ENCODE data around the gene POLE. TPM values are rescaled to one million over a fixed set of nuclear protein-coding genes. Genes with fewer than 3 reads are reported as not detected.

Gene POLE
- polyA plus RNA-seq, 5 donors = 43.0 to 56.1 (median 50.5) TPM

DNA sequence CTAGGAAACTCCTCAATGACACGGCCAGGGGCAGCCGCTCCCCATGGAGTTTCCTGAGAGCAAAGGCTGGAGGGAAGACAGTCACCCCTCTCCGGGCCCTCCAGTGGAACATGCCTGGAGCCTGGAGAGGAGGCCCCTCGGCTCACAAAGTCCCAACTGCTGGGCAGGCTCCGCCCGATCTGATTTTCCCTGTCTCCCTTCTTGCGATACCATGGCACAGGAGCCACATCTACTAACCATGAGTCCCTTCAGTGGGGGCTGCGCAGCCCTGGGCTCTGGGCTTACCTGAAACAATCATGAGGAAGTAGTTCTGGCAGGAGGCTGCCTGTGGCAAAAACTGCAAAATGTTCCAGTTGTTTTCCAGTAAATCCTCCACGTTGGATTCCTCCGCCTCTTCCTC, 53.2 kb downstream of the POLE start:
- DNase-seq = no peak

DNA sequence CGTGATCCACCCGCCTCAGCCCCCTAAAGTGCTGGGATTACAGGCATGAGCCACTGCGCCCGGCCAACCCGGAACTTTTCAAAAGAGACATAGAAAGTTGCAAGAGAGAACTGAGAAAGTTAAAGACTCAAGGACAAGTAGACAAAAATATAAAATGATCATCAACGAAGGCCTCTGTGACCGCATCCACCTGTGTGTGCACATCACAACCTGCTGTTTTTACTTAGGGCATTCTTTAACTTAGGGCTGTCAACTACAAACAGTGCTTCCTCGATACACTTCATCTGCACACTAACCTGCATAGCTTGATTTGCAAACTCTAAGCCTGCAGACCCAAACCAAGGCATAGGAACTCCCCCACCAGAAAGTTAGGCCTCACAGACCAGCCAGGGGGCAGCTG, 53.7 kb downstream of the POLE start:
- DNase-seq = no peak

DNA sequence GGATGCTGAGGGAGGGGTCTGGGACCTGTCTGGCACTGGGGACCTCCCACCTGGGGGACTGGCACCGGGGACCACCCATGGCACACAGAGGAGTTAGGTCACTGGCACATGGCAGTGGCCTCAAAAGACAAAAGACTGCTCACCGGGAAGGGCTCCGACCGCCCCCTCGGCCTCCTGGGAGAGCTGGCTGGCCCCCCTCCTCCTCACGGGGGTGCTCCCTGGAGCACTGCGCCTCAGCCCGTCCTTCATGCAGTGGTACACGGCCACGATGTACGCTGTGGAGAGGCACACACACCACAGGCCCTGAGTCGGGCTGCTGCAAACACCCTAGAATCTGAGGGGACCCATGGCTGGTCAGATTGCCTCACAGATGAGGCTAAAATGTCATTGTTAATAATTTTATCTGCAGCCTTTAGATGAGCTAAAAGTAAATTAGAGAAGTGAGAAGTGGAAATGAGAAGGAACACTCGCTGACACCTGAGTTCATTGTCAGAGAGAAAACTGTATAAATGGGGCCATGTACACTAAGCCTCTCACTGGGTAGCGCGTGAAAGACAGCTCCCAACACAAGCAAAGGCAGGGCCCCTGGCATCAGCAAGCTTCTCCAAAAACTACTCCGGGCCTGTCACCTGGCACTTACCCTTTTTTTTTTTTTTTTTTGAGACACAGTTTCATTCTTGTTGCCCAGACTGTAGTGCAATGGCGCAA, 54.5 kb downstream of the POLE start:
- no peak for DNase-seq

DNA sequence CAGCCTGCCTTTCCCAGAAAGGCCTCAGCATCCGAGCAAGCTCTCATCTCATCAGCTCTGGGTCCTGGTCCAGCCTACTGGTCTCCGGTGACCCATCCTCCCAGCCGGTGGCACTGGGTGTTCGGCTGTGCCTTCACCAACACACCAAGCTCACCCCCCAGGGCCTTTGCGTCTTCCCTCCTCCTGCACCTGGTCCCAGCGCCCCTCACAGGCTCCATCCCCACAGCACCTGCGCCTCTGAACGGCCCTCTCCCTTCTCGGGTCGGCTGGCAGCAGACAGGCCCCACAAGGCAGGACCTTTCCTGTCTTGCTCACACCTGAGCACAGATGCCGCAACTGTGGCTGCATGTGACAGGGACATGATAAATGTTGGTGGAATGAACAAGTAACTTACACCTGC, 55.5 kb downstream of the POLE start:
- no peak for DNase-seq

DNA sequence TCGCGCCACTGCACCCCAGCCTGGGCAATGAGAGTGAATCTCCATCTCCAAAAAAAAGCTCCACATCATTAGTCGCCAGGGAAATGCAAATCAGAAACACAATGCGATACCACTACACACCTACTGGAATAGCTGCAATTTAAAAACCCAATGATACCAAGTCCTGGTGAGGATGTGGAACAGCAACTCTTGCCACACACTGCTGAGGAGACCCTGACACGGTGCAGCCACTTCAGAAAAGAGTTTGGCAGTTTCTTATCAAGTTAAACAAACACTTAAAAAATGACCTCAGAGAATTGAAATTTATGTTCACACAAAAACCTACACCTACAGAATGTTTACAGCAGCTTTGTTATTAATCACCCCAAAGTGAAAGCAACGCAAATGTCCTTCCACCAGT, 56.5 kb downstream of the POLE start:
- no peak for DNase-seq

DNA sequence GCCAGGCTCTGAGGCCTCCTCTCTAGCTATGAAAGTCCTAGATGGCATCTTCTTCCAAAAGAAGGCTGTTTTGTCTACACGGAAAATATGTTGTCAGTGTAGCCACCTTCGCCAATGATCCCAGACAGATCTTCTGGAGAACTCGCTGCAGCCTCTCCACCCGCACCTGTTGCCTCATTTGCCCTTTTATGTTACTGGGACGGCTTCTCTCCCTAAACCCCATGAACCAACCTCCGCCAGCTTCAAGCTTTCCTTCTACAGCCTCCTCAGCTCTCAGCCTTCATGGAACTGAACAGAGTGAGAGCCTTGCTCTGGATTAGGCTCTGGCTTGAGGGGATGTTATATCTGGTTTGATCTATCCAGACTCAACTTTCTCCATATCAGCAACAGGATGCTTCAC, 57.8 kb downstream of the POLE start:
- no peak for DNase-seq

DNA sequence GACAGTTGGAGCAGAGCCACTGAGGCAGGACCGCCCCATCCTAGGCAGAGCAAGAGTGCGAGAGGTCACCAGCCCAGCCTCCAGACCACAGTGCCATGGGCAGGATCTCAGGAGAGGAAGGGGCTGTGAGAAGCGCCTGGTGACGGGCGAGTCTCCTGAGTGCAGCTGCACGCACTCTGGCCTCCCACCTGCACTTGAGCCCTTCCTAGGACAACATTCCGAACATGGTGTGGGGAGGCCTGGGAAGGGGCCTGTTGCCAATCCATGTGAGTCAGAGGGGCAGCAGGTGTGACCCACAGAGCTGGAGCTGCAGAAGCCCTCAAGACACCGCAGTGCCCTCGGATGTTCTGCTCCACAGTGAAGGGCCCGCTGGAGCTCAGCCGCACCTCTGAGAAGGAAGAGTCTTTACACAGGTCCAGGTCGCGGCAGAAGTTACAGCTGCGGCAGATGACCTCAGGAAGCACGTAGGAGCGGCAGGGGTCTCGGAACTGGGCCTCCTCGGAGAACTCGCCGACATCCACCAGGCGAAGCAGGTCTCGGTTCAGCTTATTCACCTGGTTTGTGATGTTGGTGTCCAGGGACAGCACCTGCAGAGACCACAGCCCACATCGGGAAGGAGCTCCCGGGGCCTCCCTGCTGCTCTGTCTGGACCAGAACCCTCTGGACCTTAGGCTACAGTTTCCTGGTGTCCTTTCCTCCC, 61.3 kb downstream of the POLE start:
- no peak for DNase-seq

DNA sequence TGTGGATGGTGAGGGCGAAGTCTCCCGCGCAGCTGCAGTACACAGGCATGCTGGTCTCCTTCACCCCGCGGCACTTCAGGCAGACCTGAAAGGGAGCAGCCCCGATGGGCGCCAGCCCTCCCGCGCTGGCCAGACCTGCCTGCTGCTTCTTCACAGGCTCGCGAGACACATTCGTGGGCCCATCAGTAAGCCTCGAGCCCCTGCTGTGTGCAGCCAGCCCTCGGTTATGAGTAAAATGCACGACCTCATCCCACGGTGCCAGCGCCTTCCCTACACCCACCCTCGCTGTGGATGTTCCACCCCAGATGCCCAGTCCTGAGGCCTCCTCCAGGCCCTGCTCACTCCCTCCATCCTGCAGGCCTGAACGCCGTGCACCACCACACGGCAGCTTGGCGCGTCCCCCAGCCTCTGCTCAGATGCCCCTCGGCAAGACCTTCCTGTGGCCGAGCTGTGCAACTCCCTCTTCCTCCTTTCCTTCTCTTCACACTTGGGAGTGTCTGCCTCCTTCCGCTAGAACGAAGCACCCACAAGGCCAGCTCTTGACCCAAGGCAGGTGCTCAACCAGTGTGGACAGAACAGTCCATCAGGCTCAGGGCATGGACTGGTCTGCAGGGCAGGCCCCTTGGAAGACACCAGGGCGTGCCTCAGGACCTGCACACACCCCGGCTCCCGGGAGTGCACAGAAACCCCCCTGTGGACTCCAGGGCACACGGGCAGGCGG, 62.1 kb downstream of the POLE start:
- DNase-seq = no peak

DNA sequence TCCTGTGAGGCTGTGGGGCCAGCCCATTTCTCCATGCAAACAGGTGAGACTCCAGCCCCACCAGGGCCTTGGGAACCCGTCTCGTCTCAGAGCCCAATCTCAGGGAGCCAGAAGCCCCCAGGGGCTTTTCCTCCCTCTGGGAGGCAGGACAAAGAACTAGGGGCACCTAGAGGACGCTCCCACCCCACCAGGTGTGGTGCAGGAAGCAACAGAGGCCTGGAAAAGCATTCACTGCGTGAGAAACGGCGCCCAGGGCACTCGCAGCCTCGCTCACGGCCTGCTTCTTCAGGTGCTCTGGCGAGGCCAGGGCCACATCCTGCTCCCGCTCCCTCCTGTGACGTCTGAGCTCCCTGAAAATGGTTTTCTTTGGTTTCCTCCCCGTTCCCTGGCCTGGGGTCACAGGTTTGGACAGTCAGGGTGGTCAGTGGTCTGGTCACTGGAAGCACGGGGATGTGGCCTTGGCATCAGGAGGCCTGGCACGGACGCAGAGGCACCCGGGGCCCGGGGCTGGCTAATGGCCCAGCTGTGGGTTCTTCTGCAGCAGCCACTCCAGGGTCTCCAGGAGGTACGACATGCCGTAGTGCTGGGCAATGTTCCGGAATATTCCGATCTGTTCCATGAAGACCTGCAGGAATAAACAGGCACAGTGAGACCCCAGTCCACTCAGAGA, 62.8 kb downstream of the POLE start:
- DNase-seq = no peak

DNA sequence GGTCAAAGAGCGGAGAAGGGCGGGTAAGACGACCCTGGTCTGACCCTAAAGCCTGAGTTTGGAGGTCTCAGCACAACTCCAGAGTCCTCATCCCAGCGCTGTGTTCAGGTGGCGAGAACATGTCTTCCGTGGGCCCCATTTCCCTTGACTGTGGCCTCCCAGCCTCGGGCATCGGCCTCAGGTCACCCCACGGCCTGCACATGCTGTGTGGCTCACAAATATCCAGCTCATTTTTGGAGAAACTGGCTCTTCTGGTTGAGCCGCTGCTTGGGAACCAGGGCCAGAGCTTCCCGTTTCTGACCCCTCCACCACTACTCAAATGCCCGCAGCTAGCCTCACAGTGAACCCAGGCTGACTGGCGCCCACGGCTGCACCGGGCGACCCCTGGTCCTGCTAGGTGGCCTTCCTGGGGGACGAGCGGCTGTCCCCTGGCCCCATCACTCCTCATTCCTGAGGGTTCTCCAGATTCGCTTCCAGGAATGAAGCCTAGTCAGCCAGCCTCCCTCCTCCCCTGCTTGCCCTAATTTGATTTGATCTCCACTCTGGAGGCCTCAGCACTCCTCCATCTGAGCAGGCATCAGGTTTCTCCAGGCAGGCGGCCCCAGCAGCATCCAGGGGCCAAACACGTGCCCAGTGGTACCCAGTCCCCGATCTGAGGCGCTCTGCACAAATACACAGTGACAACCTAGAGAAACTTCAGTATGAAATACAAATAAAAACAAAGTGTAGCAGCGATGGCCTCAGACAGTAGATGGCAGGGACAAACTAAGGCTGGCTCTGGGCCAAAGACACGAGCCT, 63.9 kb downstream of the POLE start:
- DNase-seq = no peak

DNA sequence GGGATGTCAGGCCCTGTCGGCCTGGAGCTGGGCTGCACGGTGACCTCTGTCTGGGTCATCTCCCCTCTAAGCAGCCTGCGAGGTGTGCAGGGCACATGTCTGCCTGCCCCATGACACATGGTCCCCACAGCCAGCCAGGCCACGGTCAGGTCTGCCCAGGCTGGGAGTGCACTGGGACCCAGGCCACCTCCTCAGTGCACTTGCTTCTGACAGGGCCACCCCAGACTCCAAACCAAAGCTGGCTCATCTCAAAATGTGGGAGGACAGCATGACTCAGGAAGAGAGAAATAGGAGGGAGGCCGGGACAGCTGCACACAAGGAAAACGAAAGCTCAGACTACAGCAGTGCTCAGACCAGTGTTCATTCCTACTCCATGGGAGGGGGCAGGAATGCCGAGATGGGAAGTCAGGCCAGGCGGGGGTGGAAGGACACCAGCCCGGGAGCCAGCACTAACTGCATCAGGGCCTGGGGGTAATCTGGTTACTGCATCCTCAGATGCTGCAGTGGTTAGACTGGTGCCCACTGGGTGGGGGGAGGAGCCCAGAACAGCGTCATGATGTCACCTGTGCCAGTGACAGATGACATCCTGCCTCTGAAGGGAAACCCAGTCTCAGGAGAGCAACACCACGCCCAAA, 64.6 kb downstream of the POLE start:
- DNase-seq = no peak

DNA sequence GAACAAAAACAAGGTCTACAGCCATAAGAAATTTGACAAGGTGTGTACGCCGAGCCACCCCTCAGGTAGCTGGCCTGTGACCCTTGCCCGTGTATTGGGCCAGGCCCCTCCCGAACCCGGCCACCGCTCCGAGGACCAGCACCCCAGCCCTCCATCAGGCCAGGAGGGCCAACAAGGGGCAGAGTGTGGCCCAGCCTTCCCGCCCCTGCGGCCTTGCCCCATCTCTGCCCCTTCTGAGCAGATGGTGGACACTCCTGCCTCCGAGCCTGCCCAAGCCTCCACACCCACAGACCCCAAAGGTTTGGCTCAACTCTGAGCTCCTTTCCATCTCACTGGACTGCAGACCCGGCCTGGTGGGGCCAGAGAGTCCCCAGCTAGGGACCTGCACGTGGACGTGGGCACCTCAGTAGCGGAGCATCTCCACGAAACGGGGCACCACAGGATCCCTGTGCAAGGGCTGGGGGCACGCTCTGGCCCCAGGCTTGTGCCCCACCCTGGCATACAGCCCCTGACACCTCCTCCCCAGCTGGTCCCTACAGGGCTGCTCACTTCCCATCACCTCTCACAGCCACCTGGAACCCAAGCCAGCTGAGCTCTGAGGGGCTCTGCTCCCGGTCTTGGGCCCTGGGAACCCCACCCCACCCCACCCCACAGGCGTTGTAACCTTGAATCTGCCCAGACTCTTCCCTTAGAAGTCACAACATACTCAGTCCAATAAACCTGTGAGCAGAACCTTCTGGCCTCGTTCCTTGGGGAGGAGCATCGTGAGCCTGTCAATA, 65.3 kb downstream of the POLE start:
- DNase-seq = no peak

DNA sequence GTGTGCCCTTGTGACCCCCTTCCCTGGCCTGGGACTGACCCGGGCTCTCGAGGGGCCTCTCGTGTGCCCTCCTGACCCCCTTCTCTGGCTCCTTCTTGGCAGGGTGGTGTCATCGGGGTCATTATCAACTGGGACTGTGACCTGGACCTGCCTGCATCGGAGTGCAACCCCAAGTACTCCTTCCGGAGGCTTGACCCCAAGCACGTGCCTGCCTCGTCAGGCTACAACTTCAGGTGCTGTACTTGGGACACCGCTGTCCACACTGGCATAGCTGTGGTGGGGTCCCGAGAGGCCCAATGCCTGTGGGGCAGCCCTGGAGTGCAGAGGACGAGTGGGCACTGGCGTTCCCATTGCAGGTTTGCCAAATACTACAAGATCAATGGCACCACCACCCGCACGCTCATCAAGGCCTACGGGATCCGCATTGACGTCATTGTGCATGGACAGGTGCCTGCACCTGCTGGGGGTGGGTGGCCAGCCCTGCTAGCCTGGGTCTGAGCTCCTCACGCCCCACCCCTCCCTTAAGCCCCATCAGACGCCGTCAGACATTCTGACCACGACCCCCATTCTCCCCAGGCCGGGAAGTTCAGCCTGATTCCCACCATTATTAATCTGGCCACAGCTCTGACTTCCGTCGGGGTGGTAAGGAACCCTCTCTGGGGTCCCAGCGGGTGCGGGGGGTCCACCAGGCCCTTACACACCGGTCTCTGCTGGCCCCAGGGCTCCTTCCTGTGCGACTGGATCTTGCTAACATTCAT, 66.1 kb downstream of the POLE start:
- no peak for DNase-seq

DNA sequence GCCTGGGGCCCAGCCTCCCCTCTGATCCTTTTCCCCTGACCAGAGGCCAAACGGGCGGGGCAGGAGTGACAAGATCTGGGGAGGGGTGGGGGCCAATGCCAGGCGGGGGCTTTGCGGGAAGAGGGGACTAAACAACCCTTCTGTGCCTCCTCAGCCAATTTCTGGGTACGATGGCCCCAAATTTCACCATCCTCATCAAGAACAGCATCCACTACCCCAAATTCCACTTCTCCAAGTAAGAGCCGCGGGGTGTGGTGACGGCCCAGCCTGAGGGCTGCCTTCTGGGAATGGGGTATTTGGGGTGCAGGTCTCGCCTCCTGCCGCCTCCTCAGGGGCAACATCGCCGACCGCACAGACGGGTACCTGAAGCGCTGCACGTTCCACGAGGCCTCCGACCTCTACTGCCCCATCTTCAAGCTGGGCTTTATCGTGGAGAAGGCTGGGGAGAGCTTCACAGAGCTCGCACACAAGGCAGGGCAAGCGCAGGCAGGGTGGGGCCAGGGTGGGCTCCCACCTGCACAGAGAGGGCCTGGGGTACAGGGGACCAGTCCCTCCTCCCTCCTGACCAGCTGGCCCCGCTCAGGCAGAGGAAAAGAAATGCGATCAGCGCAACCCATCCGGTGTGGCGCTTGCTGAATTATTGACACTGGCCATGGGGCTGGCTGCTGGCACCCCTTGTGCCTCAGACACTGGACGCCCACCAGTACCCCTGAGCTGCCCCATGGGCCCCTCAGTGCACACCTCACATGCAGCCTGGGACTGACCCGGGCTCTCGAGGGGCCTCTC, 66.8 kb downstream of the POLE start:
- no peak for DNase-seq

DNA sequence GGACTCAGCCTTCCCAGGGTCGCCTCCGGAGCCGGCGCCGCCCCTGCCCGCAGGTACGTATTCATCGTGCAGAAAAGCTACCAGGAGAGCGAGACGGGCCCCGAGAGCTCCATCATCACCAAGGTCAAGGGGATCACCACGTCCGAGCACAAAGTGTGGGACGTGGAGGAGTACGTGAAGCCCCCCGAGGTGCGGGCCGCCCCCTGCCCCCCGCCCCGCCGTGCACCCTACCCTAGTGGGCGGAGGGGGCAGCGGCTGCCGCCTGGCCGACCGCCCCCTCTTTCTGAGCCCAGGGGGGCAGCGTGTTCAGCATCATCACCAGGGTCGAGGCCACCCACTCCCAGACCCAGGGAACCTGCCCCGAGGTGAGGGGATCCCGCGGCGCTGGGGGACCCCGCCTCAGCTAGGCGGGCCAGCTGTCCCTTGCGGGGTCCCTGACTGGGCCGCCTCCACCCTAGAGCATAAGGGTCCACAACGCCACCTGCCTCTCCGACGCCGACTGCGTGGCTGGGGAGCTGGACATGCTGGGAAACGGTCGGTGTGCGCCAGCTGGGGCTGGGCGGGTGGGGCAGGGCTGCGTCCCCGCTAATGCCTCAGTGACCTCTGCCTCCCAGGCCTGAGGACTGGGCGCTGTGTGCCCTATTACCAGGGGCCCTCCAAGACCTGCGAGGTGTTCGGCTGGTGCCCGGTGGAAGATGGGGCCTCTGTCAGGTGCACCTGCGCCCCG, 67.6 kb downstream of the POLE start:
- no peak for DNase-seq

DNA sequence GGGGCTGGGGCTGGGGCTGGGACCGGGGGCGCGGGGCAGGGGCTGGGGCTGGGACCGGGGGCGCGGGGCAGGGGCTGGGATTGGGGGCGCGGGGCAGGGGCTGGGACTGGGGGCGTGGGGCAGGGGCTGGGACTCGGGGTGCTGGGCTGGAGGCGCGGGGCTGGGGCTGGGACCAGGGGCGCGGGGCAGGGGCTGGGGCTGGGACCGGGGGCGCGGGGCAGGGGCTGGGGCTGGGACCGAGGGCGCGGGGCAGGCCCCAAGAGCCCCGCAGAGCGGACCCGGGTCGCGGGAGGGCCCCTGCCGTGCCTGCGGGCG, 68.1 kb downstream of the POLE start:
- no peak for DNase-seq

DNA sequence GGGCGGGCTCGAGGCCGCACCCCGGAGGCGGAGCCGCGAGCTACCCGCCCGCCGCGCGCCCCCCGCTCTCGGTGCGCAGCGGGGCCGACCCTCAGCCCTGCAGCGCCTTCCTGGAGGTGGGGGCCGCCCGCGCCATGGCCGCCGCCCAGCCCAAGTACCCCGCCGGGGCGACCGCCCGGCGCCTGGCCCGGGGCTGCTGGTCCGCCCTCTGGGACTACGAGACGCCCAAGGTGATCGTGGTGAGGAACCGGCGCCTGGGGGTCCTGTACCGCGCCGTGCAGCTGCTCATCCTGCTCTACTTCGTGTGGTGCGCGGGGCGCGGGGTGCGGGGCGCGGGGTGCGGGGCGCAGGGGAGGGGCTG, 68.5 kb downstream of the POLE start, which contains the start of gene P2RX2:
P2RX2 (plus strand) TSS at position 94 of the 361 bp plus-strand sequence; CDS start at position 135, 41 bp downstream.
- no peak for DNase-seq

All from right lung (tissue), 5 donors.